Mammary epithelial cell (primary cell): ENCODE measurements around the gene SMYD1.

Experiments used
- EZH2 ChIP-seq: IDR thresholded peaks from 2 replicates; pipeline ENCODE4 v1.6.1; 2012; ENCODE audit warnings: low read length, inconsistent platforms, borderline replicate concordance
- TF ChIP-seq, protein P1 (sequence below), 2 donors: IDR thresholded peaks in 1 of 2; conservative IDR thresholded peaks in 1 of 2; 2 replicates each; pipeline ENCODE4 v1.5.1; 2011 to 2012; ENCODE audit warnings: inconsistent platforms in 2 of 2, low read length in 2 of 2, mild to moderate bottlenecking in 2 of 2, control low read depth in 1 of 2, low read depth in 1 of 2; ENCODE audit not compliant: insufficient read depth in 1 of 2; ENCODE audit errors: extremely low read depth in 1 of 2

- TF ChIP-seq, protein P1, sequence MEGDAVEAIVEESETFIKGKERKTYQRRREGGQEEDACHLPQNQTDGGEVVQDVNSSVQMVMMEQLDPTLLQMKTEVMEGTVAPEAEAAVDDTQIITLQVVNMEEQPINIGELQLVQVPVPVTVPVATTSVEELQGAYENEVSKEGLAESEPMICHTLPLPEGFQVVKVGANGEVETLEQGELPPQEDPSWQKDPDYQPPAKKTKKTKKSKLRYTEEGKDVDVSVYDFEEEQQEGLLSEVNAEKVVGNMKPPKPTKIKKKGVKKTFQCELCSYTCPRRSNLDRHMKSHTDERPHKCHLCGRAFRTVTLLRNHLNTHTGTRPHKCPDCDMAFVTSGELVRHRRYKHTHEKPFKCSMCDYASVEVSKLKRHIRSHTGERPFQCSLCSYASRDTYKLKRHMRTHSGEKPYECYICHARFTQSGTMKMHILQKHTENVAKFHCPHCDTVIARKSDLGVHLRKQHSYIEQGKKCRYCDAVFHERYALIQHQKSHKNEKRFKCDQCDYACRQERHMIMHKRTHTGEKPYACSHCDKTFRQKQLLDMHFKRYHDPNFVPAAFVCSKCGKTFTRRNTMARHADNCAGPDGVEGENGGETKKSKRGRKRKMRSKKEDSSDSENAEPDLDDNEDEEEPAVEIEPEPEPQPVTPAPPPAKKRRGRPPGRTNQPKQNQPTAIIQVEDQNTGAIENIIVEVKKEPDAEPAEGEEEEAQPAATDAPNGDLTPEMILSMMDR (conservative IDR thresholded peaks at IDR 0.05 in 1 of 2, IDR thresholded peaks at IDR 0.05 in 1 of 2; ENCODE audit: extremely low read depth in 1 of 2, insufficient read depth in 1 of 2, low read depth in 1 of 2, low read length in 2 of 2), result no peak
- no peak for TF ChIP-seq EZH2
These were observed 18.0 kb upstream of the SMYD1 start for GRCh38 chr2:88049622-88050021.
